ENCODE data around the gene SLC2A6. TPM values are rescaled to one million over a fixed set of nuclear protein-coding genes. Genes with fewer than 3 reads are reported as not detected.

Gene SLC2A6
- total and polyA plus RNA-seq, 2 donors from 2014 or later = 2.5 to 5.8 TPM

GRCh38 chr9:133490201-133490681 lies 11.3 kb upstream of the SLC2A6 start:
- Histone ChIP-seq H3K4me1 (ENCODE audit: control insufficient read depth in 2 of 3, insufficient read depth in 2 of 3, low read depth in 1 of 3, low read length in 3 of 3) (peaks cover 0 to 7% (median 0%) of the 10 kb centered on the region in 3 donors), H3K27ac (ENCODE audit: low read depth in 2 of 2, low read length in 2 of 2) (no peak overlapping the region), H3K27me3 (ENCODE audit: control insufficient read depth, insufficient read depth, low read length) (no peaks in the 10 kb centered on the region), H3K4me3 (ENCODE audit: low read length in 3 of 3) (no peak overlapping the region), H3K9ac (ENCODE audit: low read length in 3 of 3) (no peak overlapping the region), H3K9me3 (ENCODE audit: control insufficient read depth in 2 of 3, insufficient read depth in 1 of 3, low read length in 3 of 3) (no peaks in the 10 kb centered on the region), H3K36me3 (ENCODE audit: control insufficient read depth in 2 of 3, insufficient read depth in 3 of 3, low read length in 3 of 3) (no peaks in the 10 kb centered on the region)
- DNase-seq = peak in 1 of 5 donors; percentile 62
- intact Hi-C loops (cut with DNase I) = no loop called here
- TF ChIP-seq CTCF (IDR thresholded peaks at IDR 0.05; ENCODE audit: borderline replicate concordance, extremely low read depth, insufficient read depth) = no peak
- no peak for FAIRE-seq

- no peak overlapping the region for H3K4me3 ChIP-seq (ENCODE audit: low read length in 3 of 3)
- no peak overlapping the region for H3K9ac ChIP-seq (ENCODE audit: low read length in 3 of 3)
- H3K36me3 ChIP-seq (ENCODE audit: control insufficient read depth in 2 of 3, insufficient read depth in 3 of 3, low read length in 3 of 3) = no peaks in the 10 kb centered on the region
- H3K4me1 ChIP-seq (ENCODE audit: control insufficient read depth in 2 of 3, insufficient read depth in 2 of 3, low read depth in 1 of 3, low read length in 3 of 3) = peaks cover 0 to 7% (median 0%) of the 10 kb centered on the region in 3 donors
- H3K27me3 ChIP-seq (ENCODE audit: control insufficient read depth, insufficient read depth, low read length) = no peaks in the 10 kb centered on the region
- peak in 1 of 5 donors; percentile 29 for DNase-seq
- no peak for FAIRE-seq
- no peak overlapping the region for H3K27ac ChIP-seq (ENCODE audit: low read depth in 2 of 2, low read length in 2 of 2)
- intact Hi-C loops (cut with DNase I) = loop anchor here (5.0 to 10.0 kb wide), 2 partner anchors 82 to 305 kb away; no protein-coding TSS in a partner anchor
- no peak for TF ChIP-seq CTCF (IDR thresholded peaks at IDR 0.05; ENCODE audit: borderline replicate concordance, extremely low read depth, insufficient read depth)
- H3K9me3 ChIP-seq (ENCODE audit: control insufficient read depth in 2 of 3, insufficient read depth in 1 of 3, low read length in 3 of 3) = no peaks in the 10 kb centered on the region
These were observed 10.6 kb upstream of the SLC2A6 start for GRCh38 chr9:133489253-133490190.

GRCh38 chr9:133488686-133489252 lies 9.9 kb upstream of the SLC2A6 start:
- FAIRE-seq (no peak), DNase-seq (peak in 1 of 5 donors; percentile 57)
- H3K27ac ChIP-seq (ENCODE audit: low read depth in 2 of 2, low read length in 2 of 2) = no peak overlapping the region
- H3K4me1 ChIP-seq (ENCODE audit: control insufficient read depth in 2 of 3, insufficient read depth in 2 of 3, low read depth in 1 of 3, low read length in 3 of 3) = peaks cover 0 to 7% (median 0%) of the 10 kb centered on the region in 3 donors
- TF ChIP-seq CTCF (IDR thresholded peaks at IDR 0.05; ENCODE audit: borderline replicate concordance, extremely low read depth, insufficient read depth) = no peak
- no peaks in the 10 kb centered on the region for H3K27me3 ChIP-seq (ENCODE audit: control insufficient read depth, insufficient read depth, low read length)
- H3K36me3 ChIP-seq (ENCODE audit: control insufficient read depth in 2 of 3, insufficient read depth in 3 of 3, low read length in 3 of 3) = no peaks in the 10 kb centered on the region
- no peak overlapping the region for H3K9ac ChIP-seq (ENCODE audit: low read length in 3 of 3)
- intact Hi-C loops (cut with DNase I) = loop anchor here (5.0 to 10.0 kb wide), 2 partner anchors 81 to 304 kb away; no protein-coding TSS in a partner anchor
- no peak overlapping the region for H3K4me3 ChIP-seq (ENCODE audit: low read length in 3 of 3)
- no peaks in the 10 kb centered on the region for H3K9me3 ChIP-seq (ENCODE audit: control insufficient read depth in 2 of 3, insufficient read depth in 1 of 3, low read length in 3 of 3)

Data from kidney (tissue), 14 donors.